ENCODE results near the gene ARHGDIG.
"Not testable (repeated sequence)": the region's sequence is repeated elsewhere in the genome, so short reads cannot be mapped to it uniquely, and the experiment has no call there.

The ARHGDIG gene

GRCh38 chr16:324201-324450, 43.7 kb downstream of the ARHGDIG start:
- Histone ChIP-seq H3K27ac (ENCODE audit: insufficient read depth in 1 of 2, low read depth in 1 of 2, low read length in 2 of 2, poor library complexity in 1 of 2, severe bottlenecking in 2 of 2) (peak overlapping the region in 1 of 2 experiments; percentile 58), H3K4me1 (ENCODE audit: control extremely low read depth in 1 of 4, control insufficient read depth in 4 of 4, insufficient read depth in 4 of 4, low read length in 3 of 4) (peaks cover 1 to 44% (median 34%) of the 10 kb centered on the region in 4 experiments)
- CTCF ChIA-PET: interaction anchor here (1.1 to 1.7 kb wide), 3 partner anchors 20 to 25 kb away, joined by 3 to 4 read pairs (median 4); no protein-coding TSS in a partner anchor

GRCh38 chr16:324451-325334, 44.3 kb downstream of the ARHGDIG start:
- POLR2A ChIA-PET: interaction anchor here (0.5 to 2.3 kb wide), 7 partner anchors 12 to 111 kb away, joined by 3 to 8 read pairs (median 3); partner anchors contain the start of genes DECR2, FAM234A and LUC7L
- H3K4me1 ChIP-seq (ENCODE audit: control extremely low read depth in 1 of 4, control insufficient read depth in 4 of 4, insufficient read depth in 4 of 4, low read length in 3 of 4): peaks cover 1 to 44% (median 34%) of the 10 kb centered on the region in 4 experiments
- CTCF ChIA-PET: interaction anchor here (0.7 to 1.7 kb wide), 7 partner anchors 8 to 90 kb away, joined by 3 to 4 read pairs (median 3); partner anchors contain the start of gene FAM234A
- peak; percentile 58 to 85 (median 77) for DNase-seq
- peak overlapping the region; percentile 15 to 70 (median 57) for H3K4me3 ChIP-seq (ENCODE audit: control insufficient read depth in 1 of 7, extremely low read depth in 1 of 7, insufficient read depth in 4 of 7, low read depth in 2 of 7, low read length in 6 of 7)
- WGBS (ENCODE audit: insufficient coverage): 9% methylated on average over 50 of the region's 55 CpGs
- H3K9me3 ChIP-seq (ENCODE audit: control extremely low read depth in 1 of 5, control insufficient read depth in 4 of 5, insufficient read depth in 2 of 5, low read depth in 1 of 5, low read length in 4 of 5): no peaks in the 10 kb centered on the region
- peaks cover 0 to 7% (median 3%) of the 10 kb centered on the region in 4 experiments for H3K36me3 ChIP-seq (ENCODE audit: control insufficient read depth in 4 of 4, insufficient read depth in 4 of 4, low read length in 3 of 4)
- peak overlapping the region in 1 of 2 experiments; percentile 58 for H3K27ac ChIP-seq (ENCODE audit: insufficient read depth in 1 of 2, low read depth in 1 of 2, low read length in 2 of 2, poor library complexity in 1 of 2, severe bottlenecking in 2 of 2)
- H3K27me3 ChIP-seq (replicated peaks in 2 of 5; ENCODE audit: control insufficient read depth in 4 of 5, insufficient read depth in 5 of 5, low read length in 4 of 5): no peaks in the 10 kb centered on the region

More at GRCh38 chr16:324201-324450, 43.7 kb downstream of the ARHGDIG start:
- Histone ChIP-seq H3K27me3 (replicated peaks in 2 of 5; ENCODE audit: control insufficient read depth in 4 of 5, insufficient read depth in 5 of 5, low read length in 4 of 5) (no peaks in the 10 kb centered on the region), H3K36me3 (ENCODE audit: control insufficient read depth in 4 of 4, insufficient read depth in 4 of 4, low read length in 3 of 4) (peaks cover 0 to 12% (median 6%) of the 10 kb centered on the region in 4 experiments), H3K9me3 (ENCODE audit: control extremely low read depth in 1 of 5, control insufficient read depth in 4 of 5, insufficient read depth in 2 of 5, low read depth in 1 of 5, low read length in 4 of 5) (no peaks in the 10 kb centered on the region), H3K4me3 (ENCODE audit: control insufficient read depth in 1 of 7, extremely low read depth in 1 of 7, insufficient read depth in 4 of 7, low read depth in 2 of 7, low read length in 6 of 7) (peak overlapping the region in 2 of 7 experiments; percentile 62 to 70)
- no peak for DNase-seq
- POLR2A ChIA-PET: interaction anchor here (1.1 to 2.3 kb wide), 3 partner anchors 13 to 78 kb away, joined by 3 to 8 read pairs (median 3); partner anchors contain the start of gene DECR2
- WGBS (ENCODE audit: insufficient coverage): 96% methylated on average over 14 of the region's 17 CpGs

- CTCF ChIA-PET: interaction anchor here (0.7 to 1.5 kb wide), 6 partner anchors 9 to 91 kb away, joined by 3 to 4 read pairs (median 3); partner anchors contain the start of gene FAM234A
- peak overlapping the region in 6 of 7 experiments; percentile 29 to 70 (median 60) for H3K4me3 ChIP-seq (ENCODE audit: control insufficient read depth in 1 of 7, extremely low read depth in 1 of 7, insufficient read depth in 4 of 7, low read depth in 2 of 7, low read length in 6 of 7)
- H3K27me3 ChIP-seq (replicated peaks in 2 of 5; ENCODE audit: control insufficient read depth in 4 of 5, insufficient read depth in 5 of 5, low read length in 4 of 5): no peaks in the 10 kb centered on the region
- peak overlapping the region in 1 of 2 experiments; percentile 58 for H3K27ac ChIP-seq (ENCODE audit: insufficient read depth in 1 of 2, low read depth in 1 of 2, low read length in 2 of 2, poor library complexity in 1 of 2, severe bottlenecking in 2 of 2)
- WGBS (ENCODE audit: insufficient coverage): 67% methylated on average over 23 of the region's 28 CpGs
- peaks cover 0 to 4% (median 1%) of the 10 kb centered on the region in 4 experiments for H3K36me3 ChIP-seq (ENCODE audit: control insufficient read depth in 4 of 4, insufficient read depth in 4 of 4, low read length in 3 of 4)
- POLR2A ChIA-PET: interaction anchor here (0.9 to 2.3 kb wide), 5 partner anchors 11 to 96 kb away, joined by 3 to 8 read pairs (median 3); partner anchors contain the start of genes FAM234A and LUC7L
- DNase-seq: no peak
- H3K4me1 ChIP-seq (ENCODE audit: control extremely low read depth in 1 of 4, control insufficient read depth in 4 of 4, insufficient read depth in 4 of 4, low read length in 3 of 4): peaks cover 1 to 45% (median 33%) of the 10 kb centered on the region in 4 experiments
- no peaks in the 10 kb centered on the region for H3K9me3 ChIP-seq (ENCODE audit: control extremely low read depth in 1 of 5, control insufficient read depth in 4 of 5, insufficient read depth in 2 of 5, low read depth in 1 of 5, low read length in 4 of 5)
Observed at GRCh38 chr16:325375-326145, 45.2 kb downstream of the ARHGDIG start.

- POLR2A ChIA-PET: no interaction called here
- CTCF ChIA-PET: interaction anchor here (1.3 kb wide), 1 partner anchor 18 kb away, joined by 5 read pairs; no protein-coding TSS in a partner anchor
- 88% methylated on average over 2 of the region's 2 CpGs for WGBS (ENCODE audit: insufficient coverage)
- Histone ChIP-seq H3K36me3 (ENCODE audit: control insufficient read depth in 4 of 4, insufficient read depth in 4 of 4, low read length in 3 of 4) (no peaks in the 10 kb centered on the region), H3K27me3 (replicated peaks in 2 of 5; ENCODE audit: control insufficient read depth in 4 of 5, insufficient read depth in 5 of 5, low read length in 4 of 5) (no peaks in the 10 kb centered on the region), H3K9me3 (ENCODE audit: control extremely low read depth in 1 of 5, control insufficient read depth in 4 of 5, insufficient read depth in 2 of 5, low read depth in 1 of 5, low read length in 4 of 5) (no peaks in the 10 kb centered on the region), H3K4me3 (ENCODE audit: control insufficient read depth in 1 of 7, extremely low read depth in 1 of 7, insufficient read depth in 4 of 7, low read depth in 2 of 7, low read length in 6 of 7) (no peak overlapping the region), H3K4me1 (ENCODE audit: control extremely low read depth in 1 of 4, control insufficient read depth in 4 of 4, insufficient read depth in 4 of 4, low read length in 3 of 4) (peaks cover 0 to 49% (median 31%) of the 10 kb centered on the region in 4 experiments), H3K27ac (ENCODE audit: insufficient read depth in 1 of 2, low read depth in 1 of 2, low read length in 2 of 2, poor library complexity in 1 of 2, severe bottlenecking in 2 of 2) (no peak overlapping the region)
- no peak for DNase-seq
Observed at GRCh38 chr16:330741-331140, 50.4 kb downstream of the ARHGDIG start.

GRCh38 chr16:331181-331814, 50.9 kb downstream of the ARHGDIG start:
- CTCF ChIA-PET: interaction anchor here (1.3 kb wide), 1 partner anchor 17 kb away, joined by 5 read pairs; no protein-coding TSS in a partner anchor
- H3K36me3 ChIP-seq (ENCODE audit: control insufficient read depth in 4 of 4, insufficient read depth in 4 of 4, low read length in 3 of 4); H3K4me3 ChIP-seq (ENCODE audit: control insufficient read depth in 1 of 7, extremely low read depth in 1 of 7, insufficient read depth in 4 of 7, low read depth in 2 of 7, low read length in 6 of 7); H3K27ac ChIP-seq (ENCODE audit: insufficient read depth in 1 of 2, low read depth in 1 of 2, low read length in 2 of 2, poor library complexity in 1 of 2, severe bottlenecking in 2 of 2); H3K27me3 ChIP-seq (replicated peaks in 2 of 5; ENCODE audit: control insufficient read depth in 4 of 5, insufficient read depth in 5 of 5, low read length in 4 of 5); H3K9me3 ChIP-seq (ENCODE audit: control extremely low read depth in 1 of 5, control insufficient read depth in 4 of 5, insufficient read depth in 2 of 5, low read depth in 1 of 5, low read length in 4 of 5): not testable (repeated sequence)
- peak in 2 of 3 donors; percentile 44 to 57 for DNase-seq
- H3K4me1 ChIP-seq (ENCODE audit: control extremely low read depth in 1 of 4, control insufficient read depth in 4 of 4, insufficient read depth in 4 of 4, low read length in 3 of 4): peaks cover 0 to 47% (median 29%) of the 10 kb centered on the region in 4 experiments
- WGBS (ENCODE audit: insufficient coverage): 79% methylated on average over 3 of the region's 6 CpGs
- POLR2A ChIA-PET: interaction anchor here (0.6 kb wide), 2 partner anchors 20 to 116 kb away, joined by 3 to 4 read pairs; no protein-coding TSS in a partner anchor
